ENCODE results near the gene PSD4. TPM values are rescaled to one million over a fixed set of nuclear protein-coding genes. Genes with fewer than 3 reads are reported as not detected.

The PSD4 gene
- total RNA-seq, 1 donor from 2014 or later = 1.9 TPM

GRCh38 chr2:113148606-113149552, 24.9 kb upstream of the PSD4 start:
- Mint-ChIP-seq H3K4me3 (ENCODE audit: unreplicated experiment) (no peak overlapping the region), H3K27ac (ENCODE audit: unreplicated experiment) (no peak overlapping the region), H3K27me3 (ENCODE audit: unreplicated experiment) (peaks cover 7% of the 10 kb centered on the region), H3K36me3 (ENCODE audit: low read depth, unreplicated experiment) (no peaks in the 10 kb centered on the region), H3K4me1 (ENCODE audit: unreplicated experiment) (no peaks in the 10 kb centered on the region), H3K9me3 (ENCODE audit: unreplicated experiment) (no peaks in the 10 kb centered on the region)
- no peak for DNase-seq (ENCODE audit: low spot score)
- TF ChIP-seq CTCF (IDR thresholded peaks at IDR 0.05; ENCODE audit: unreplicated experiment) = no peak

- no peak overlapping the region for H3K4me3 Mint-ChIP-seq (ENCODE audit: unreplicated experiment)
- H3K27me3 Mint-ChIP-seq (ENCODE audit: unreplicated experiment) = peaks cover 7% of the 10 kb centered on the region
- H3K9me3 Mint-ChIP-seq (ENCODE audit: unreplicated experiment) = no peaks in the 10 kb centered on the region
- no peak overlapping the region for H3K27ac Mint-ChIP-seq (ENCODE audit: unreplicated experiment)
- TF ChIP-seq CTCF (IDR thresholded peaks at IDR 0.05; ENCODE audit: unreplicated experiment) = no peak
- no peaks in the 10 kb centered on the region for H3K4me1 Mint-ChIP-seq (ENCODE audit: unreplicated experiment)
- no peak for DNase-seq (ENCODE audit: low spot score)
- no peaks in the 10 kb centered on the region for H3K36me3 Mint-ChIP-seq (ENCODE audit: low read depth, unreplicated experiment)
Observed at GRCh38 chr2:113149553-113150257, 24.1 kb upstream of the PSD4 start.

GRCh38 chr2:113150258-113150601, 23.5 kb upstream of the PSD4 start:
- no peak overlapping the region for H3K4me3 Mint-ChIP-seq (ENCODE audit: unreplicated experiment)
- no peaks in the 10 kb centered on the region for H3K9me3 Mint-ChIP-seq (ENCODE audit: unreplicated experiment)
- peaks cover 7% of the 10 kb centered on the region for H3K27me3 Mint-ChIP-seq (ENCODE audit: unreplicated experiment)
- no peak for DNase-seq (ENCODE audit: low spot score)
- H3K36me3 Mint-ChIP-seq (ENCODE audit: low read depth, unreplicated experiment) = no peaks in the 10 kb centered on the region
- no peaks in the 10 kb centered on the region for H3K4me1 Mint-ChIP-seq (ENCODE audit: unreplicated experiment)
- no peak for TF ChIP-seq CTCF (IDR thresholded peaks at IDR 0.05; ENCODE audit: unreplicated experiment)
- H3K27ac Mint-ChIP-seq (ENCODE audit: unreplicated experiment) = no peak overlapping the region

- H3K4me3 Mint-ChIP-seq (ENCODE audit: unreplicated experiment) = no peak overlapping the region
Observed at GRCh38 chr2:113155331-113155730, 18.4 kb upstream of the PSD4 start.

More at GRCh38 chr2:113155331-113155730, 18.4 kb upstream of the PSD4 start:
- Mint-ChIP-seq H3K27me3 (ENCODE audit: unreplicated experiment) (peaks cover 8% of the 10 kb centered on the region), H3K9me3 (ENCODE audit: unreplicated experiment) (no peaks in the 10 kb centered on the region), H3K36me3 (ENCODE audit: low read depth, unreplicated experiment) (no peaks in the 10 kb centered on the region), H3K4me1 (ENCODE audit: unreplicated experiment) (peaks cover 9% of the 10 kb centered on the region), H3K27ac (ENCODE audit: unreplicated experiment) (no peak overlapping the region)
- TF ChIP-seq CTCF (IDR thresholded peaks at IDR 0.05; ENCODE audit: unreplicated experiment) = no peak
- no peak for DNase-seq (ENCODE audit: low spot score)

All from endothelial cell (in vitro differentiated cells).